IMR-90 (cell line): Measurements from ENCODE around the gene ELAVL1.

ENCODE experiments used
- SMC3 ChIP-seq: fragments of 150-350 bp; IDR thresholded peaks from 2 replicates; pipeline ENCODE4 v1.6.1; 2016; ENCODE audit warnings: low read depth, mild to moderate bottlenecking, antibody characterized with exemption, low read length, moderate library complexity
- TF ChIP-seq, protein P1 (sequence below): conservative IDR thresholded peaks from 2 replicates; pipeline ENCODE4 v1.5.1; 2012; ENCODE audit warnings: mild to moderate bottlenecking, low read depth, low read length, improper control_type of control experiment

DNA sequence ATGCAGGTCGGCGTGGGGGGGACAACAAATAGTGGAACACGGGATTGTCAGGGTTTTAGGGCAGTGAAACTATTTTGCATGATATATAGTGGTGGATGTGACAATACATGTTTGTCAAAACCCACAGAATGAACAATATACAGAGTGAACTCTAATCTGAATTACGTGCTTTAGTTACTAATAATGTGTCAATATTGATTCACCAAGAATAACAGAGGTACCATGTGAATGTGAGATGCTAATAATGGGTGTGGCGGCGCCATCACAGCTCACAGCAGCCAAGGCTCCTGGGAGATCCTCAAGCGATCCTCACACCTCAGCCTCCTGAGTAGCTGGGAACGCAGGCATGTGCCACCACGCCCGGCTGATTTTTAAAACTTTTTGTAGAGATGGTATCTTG, 12.9 kb downstream of the ELAVL1 start:
- TF ChIP-seq, protein P1, sequence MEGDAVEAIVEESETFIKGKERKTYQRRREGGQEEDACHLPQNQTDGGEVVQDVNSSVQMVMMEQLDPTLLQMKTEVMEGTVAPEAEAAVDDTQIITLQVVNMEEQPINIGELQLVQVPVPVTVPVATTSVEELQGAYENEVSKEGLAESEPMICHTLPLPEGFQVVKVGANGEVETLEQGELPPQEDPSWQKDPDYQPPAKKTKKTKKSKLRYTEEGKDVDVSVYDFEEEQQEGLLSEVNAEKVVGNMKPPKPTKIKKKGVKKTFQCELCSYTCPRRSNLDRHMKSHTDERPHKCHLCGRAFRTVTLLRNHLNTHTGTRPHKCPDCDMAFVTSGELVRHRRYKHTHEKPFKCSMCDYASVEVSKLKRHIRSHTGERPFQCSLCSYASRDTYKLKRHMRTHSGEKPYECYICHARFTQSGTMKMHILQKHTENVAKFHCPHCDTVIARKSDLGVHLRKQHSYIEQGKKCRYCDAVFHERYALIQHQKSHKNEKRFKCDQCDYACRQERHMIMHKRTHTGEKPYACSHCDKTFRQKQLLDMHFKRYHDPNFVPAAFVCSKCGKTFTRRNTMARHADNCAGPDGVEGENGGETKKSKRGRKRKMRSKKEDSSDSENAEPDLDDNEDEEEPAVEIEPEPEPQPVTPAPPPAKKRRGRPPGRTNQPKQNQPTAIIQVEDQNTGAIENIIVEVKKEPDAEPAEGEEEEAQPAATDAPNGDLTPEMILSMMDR, result no peak
- TF ChIP-seq SMC3, result no peak
